GM21723 (cell line): Measurements from ENCODE around the gene PIGBOS1.
A peak's percentile ranks its signal among the peaks of the same experiment; 100 is the strongest.
"Not testable (repeated sequence)": the region's sequence is repeated elsewhere in the genome, so short reads cannot be mapped to it uniquely, and the experiment has no call there.

Experiments used
- ATAC-seq: cut with Tn5 transposase; IDR thresholded peaks from one replicate; pipeline ENCODE4 v1.9.1; 2021; ENCODE audit warnings: mild to moderate bottlenecking, moderate library complexity; ENCODE audit not compliant: unreplicated experiment

PIGBOS1 gene

DNA sequence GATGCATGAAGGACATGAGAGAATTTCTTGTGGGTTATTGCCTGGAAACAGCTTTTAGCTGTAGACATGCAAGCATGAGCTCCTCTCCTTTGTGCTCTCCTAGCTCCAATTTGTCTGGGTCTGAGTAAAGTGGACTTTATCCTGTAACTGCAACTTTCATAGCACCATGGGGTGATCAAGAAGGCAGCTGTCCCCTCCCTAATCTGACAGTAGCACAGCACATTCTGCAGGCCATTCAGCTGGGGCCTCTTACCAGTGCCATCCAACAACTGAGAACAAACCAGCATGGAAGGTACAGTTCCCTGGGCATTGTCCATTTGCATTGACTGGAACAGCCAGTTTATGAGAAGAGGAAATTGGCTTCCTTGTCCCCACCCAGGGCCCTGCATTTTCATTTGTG is 21.6 kb downstream of the PIGBOS1 start:
- ATAC-seq = no peak

DNA sequence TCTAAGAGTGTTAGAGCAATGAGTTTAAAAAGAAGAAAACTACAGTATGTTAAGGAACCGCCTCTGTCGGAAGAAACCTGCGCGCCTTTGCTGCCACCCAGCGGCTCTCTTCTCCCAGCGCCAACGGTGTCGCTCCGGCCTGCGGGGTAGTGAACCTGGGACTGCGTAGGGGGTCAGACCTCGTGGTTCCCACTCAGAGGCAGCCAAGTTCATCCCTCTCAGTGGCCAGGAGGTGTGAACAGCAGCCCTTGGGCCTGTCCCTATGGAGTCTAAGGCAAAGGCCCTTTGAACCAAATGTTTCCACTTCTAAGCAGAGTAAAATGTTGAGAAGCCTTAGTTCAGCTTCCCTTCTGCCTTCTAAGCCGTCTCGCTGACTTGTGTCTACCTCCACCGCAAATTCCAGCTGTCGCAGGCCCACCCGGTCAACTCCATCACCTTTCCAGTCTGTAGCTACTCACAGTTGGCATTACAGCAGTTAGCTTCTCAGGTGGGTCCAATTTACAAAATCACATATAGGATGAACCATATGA is 28.3 kb downstream of the PIGBOS1 start:
- ATAC-seq = peak; percentile 78

DNA sequence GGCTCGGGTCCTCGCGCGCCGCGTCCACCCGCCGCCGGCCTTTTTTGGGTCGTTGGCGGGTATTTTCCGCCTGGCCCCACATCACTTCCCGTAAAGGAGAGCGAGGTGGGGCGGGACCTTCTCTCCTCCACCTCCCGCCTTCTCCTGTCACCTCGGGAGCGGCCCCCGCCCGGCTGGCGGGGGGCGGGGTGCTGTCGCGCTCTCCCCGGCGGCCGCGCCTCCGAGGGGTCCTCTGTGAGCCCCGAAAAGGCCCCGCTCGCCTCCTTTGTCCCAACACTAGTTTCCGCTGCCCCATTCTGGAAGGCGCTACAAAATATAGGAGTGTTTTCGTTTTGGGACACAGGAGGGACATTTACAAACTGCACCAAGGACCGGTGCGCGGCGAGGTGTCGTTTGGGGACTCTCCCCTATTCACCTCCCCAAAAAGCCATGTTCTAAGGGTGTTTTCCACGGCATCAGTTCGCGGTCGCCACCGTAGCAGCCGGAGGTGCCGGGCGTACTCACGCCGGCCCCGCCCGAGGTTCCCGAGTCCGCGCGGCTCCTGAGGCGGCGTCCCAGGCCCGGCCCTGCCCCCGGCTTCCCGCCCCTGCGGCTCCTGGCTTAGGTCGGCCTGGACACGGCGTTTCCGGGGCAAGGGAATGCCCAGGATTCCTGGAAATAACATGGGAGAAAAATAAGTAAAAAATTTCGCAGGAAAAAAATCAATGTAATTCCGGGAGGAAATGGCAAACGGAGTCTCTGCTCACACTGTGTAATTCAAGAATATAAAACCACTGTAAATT is 29.0 kb downstream of the PIGBOS1 start, which contains the start of gene RAB27A:
TSS of gene RAB27A (minus strand) at position 68 of the 782 bp plus-strand sequence. CDS start 54,879 bp downstream, outside the sequence.
- ATAC-seq = peak; percentile 77

DNA sequence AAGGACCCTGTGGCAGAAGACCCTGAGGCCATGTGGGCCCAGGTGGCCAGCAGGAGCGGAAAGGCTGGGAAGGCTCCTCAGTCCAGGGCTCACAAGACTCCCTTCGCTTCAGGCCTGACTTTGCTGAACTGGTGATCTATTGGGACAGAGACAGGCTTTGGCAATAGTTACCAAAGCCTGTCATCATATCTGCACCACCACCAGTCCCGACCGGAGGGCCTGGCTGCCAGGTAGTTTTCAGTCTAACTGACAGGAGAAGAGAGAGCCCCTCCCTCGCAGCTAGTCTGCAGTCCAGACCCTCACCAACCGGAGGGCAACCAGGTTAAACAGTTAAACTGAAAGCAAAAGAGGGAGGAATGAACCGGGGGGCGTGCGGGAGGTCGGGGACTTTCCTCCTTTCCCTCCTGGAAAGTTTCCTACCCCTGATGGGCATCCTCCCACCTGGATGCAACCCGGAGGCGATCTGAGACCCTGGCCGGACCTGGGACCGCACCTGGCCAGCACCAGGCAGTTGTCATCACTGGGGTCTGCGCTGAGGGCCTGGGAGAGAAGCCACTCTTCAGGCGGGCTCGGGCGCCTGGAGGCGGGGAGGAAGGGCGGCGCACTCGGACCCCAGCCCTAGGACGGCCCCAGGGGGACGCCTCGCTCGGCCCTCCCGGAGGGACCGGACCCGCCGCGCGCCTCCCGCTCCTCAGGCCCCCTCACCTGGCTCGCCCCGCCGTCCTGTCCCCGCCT is 29.7 kb downstream of the PIGBOS1 start:
- peak; percentile 41 for ATAC-seq

DNA sequence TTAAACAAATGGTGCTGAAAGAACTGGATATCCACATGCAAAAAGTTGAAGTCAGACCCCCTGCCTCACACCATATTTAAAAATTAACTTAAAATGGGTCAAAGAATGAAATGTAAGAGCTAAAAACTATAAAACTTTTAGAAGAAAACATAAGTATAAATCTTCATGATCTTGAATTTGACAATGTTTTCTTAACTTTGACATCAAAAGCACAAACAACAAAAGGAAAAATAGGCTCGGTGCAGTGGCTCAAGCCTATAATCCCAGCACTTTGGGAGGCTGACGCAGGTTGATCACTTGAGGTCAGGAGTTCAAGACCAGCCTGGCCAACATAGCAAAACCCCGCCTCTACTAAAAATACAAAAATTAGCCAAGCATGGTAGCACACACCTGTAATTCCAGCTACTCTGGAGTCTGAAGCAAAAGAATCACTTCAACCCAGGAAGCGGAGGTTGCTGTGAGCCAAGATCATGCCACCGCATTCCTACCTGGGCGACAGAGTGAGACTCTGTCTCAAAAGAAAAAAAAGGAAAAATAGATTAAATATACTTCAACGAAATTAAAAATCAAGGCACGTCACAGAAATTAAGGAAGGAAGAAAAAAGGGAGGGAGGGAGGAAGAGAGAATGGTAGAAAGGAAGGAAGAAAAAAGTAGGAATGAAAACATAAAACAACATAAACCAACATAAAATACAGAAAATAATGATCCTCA is 30.8 kb downstream of the PIGBOS1 start:
- no peak for ATAC-seq

DNA sequence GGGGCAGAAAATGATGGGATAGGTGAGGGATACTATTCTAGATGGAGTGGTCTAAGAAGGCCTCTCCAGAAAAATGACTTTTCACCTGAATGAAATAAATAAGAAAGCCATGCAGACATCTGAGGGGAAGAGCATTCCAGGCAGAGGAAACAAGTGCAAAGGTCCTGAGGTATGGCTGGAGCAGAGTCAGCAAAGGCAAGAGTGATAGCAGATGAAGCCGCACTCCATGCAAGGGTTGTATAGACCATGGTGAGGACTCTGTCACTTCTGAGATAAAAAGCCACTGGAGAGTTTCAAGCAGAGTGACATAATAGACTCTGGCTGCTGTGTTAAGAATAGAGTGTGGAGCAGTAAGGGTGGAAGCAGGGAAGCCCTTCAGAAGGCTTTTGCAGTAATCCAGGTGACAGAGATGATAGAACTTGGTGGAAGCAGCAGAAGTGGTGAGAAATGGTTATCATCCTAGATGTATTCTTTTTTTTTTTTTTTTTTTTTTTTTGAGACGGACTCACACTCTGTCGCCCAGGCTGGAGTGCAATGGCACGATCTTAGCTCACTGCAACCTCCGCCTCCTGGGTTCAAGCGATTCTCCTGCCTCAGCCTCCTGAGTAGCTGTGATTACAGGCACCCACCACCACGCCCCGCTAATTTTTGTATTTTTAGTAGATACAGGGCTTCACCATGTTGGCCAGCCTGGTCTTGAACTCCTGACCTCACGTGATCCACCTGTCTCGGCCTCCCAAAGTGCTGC is 32.3 kb downstream of the PIGBOS1 start:
- ATAC-seq = not testable (repeated sequence)

DNA sequence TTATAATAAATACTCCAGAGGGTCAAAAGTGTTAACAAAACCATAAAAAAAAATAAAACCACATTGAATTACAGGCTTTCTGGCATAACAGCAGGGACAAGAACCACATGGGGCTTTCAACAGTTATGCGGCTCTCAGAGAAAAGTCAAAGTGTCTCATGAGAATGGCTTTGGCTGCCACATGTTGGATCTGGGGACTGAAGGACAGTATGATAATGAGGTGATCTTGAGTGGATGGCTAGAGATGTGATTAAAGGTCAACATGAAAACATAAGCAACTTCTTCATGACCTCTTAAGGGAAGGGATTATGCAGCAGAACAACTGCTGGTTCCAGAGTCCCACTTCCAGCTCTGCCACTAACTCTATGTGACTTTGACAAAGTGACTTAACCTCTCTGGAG is 34.5 kb downstream of the PIGBOS1 start:
- no peak for ATAC-seq

DNA sequence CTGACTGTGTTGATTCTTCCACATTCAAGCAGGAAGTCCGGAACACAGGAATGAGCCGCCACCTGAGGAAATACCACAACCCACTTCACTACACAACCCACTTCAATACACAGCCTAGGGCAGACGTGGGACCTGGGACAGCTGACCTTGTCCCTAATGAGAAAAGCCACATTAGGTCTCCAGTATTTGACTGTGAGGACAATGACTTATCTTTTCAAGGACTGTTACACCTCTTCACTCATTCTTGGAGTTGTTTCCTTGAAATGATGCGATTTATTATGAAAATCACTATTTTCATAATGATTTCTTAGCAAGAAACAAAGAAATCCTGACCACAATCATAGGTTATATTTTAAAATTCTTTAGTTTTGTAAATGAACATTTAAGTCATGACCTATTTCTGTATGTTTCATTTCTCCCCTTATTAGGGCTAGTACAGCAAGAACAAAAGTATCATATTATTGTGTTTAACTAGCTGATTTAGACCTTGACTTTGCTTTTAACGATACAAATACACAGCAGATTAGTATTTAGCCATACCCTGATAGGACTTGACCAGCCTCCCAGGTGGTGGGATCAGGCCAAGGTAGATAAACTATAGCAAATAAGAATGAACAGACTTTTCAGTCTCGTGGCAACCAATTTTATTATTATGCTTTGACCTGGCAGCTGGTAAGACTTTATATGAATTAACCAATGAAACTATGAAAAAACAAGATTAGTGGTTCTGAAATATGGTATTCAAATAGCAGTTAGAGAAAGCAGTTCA is 35.4 kb downstream of the PIGBOS1 start:
- no peak for ATAC-seq

DNA sequence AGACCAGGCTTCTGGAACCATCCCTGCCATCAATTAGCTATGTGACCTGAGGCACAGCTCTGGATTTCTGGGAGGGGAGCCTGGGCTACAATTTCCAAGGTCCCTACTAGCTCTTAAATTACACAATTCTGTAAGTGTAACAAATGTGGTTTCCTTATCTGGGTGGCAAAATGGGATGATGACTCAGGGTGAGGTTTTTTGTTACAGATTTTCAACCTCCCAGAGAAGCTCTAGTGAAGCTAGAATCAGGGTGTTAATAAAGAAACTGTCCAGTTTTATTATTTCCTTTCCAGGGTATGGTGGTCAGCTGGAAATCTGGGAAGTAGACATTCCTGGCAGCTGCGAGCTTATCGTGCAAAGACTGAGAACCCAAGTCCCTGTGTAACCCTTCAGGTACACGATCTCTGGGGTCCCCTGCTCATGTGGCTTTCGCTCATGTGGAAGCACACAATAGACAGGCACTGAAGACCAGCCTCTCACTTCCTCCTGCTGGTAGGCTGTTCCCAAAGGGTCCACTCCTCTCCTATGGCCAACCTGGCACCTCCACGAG is 36.6 kb downstream of the PIGBOS1 start:
- ATAC-seq = no peak

DNA sequence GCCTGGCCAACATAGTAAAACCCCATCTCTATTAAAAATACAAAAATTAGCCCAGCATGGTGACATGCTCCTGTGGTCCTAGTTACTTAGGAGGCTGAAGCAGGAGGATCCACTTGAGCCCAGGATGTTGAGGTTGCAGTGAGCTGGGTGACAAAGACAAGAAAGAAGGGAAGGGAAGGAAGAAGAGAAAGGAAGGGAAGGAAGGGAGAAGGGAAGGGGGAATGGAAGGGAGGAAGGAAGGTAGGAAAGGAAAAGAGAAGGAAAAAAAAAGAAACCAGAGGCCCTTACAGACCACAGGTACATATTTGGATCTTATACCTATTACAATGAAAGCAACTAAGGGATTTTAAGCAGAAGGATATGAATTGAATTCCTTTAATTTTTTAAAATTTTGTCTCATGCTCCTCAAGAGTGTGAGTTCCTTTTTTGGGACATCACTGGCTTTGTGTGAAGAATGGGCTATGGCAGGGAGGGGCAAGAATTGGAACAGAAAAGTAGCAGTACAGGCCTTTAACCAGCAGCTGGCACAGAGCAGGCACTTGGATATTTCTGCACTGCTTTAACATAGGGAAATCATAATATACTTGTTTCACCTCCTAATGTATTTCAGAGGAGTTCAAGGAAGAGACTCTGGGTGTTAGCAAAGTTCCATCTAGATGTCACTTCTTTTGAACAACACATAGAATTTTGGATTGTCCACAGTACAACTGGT is 37.2 kb downstream of the PIGBOS1 start:
- ATAC-seq = no peak

DNA sequence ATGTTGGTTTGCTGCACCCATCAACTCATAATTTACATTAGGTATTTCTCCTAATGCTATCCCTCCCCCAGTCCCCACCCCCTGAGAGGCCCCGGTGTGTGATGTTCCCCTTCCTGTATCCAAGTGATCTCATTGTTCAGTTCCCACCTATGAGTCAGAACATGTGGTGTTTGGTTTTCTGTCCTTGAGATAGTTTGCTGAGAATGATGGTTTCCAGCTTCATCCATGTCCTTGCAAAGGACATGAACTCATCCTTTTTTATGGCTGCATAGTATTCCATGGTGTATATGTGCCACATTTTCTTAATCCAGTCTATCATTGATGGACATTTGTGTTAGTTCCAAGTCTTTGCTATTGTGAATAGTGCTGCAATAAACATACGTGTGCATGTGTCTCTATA is 38.3 kb downstream of the PIGBOS1 start:
- ATAC-seq = not testable (repeated sequence)

DNA sequence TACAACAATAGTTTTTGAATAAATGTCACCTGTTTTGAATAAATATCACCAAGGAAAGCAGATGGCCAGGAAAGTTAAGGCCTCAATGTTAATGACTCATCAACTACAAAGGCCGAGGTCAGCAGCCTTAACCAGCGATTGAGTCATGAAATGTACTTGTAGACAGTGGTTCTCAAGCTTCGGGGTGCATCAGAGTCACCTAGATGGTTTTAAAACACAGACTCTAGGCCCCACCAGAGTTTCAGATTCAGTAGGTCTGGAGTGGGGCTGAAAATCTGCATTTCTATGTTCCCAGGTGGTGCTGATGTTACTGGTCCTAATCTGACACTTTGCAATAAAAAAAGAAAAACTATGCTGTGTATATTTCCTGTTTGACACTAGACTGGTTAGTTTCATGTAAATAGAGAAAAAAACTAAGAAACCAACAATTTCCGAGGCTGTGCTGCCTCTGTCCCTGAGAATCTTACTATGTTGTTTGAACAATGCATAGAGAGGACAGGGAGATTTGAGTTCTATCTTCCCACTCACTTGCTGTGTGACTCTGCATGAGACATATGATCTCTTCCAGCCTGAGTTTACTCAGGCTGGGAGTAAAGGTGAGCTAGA is 39.1 kb downstream of the PIGBOS1 start:
- peak; percentile 86 for ATAC-seq

DNA sequence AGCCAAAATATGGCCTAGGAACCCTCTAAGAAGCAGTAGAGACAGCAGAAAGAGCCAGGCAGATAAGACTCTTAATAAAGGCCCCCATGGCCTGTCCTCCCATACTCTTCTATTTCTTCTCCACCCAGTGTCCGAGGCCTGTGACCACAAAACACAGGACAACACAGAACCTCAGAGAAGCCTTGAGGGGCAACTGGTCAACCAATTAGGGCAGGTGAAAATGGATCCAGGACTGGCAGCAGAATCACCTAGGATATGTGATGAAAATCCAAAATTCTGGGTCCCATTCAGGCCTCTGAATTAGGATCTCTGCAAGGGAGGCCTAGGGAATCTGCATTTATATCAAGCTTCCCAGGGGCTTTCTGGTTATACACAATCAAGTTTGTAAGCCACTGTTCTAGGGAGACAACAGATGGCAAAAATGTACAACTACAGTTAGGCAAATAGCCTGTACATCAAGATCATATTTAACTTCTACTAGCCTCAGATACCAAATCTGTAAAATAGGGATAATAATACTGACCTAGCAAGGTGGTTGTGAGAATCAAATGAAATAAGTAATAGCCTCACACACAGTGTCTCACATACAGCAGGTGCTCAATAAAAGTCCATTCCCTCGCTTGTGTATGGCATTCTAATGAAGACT is 39.7 kb downstream of the PIGBOS1 start:
- ATAC-seq = no peak

DNA sequence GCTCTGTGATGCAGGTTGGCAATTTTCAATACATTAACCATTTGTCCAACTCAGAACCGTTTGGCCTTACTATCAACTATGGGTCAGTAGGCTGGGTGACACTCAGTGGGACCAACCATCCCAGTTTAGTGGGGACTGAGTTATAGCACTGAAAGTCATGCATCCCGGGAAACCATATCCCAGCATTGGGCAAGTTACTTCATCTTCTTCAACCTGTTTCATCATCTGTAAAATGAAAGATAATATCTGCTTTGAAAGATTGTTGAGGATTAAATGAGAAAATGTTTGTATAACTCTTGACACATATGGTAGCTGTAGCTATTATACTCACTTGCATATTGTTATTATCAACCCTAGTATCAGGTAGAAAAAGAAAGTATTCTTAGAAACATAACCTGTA is 41.2 kb downstream of the PIGBOS1 start:
- no peak for ATAC-seq

DNA sequence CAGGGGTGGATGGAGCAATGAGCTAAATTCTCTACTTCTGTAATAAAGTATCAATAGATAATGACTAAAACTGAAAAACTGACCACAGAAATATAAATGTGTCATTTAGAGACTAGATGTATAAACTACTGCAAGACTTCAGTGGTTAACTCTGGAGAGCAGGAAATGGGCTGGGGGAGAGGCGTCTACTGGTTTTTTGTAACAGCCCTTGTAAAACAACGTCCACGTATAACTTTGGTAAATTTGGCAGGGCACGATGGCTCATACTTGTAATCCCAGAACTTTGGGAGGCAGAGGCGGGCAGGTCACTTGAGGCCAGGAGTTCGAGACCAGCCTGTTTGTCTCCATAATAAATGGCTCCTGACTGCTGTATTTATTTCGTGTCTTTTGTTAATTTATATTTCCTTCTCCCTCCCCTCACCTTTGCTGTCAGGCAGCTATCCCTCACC is 41.8 kb downstream of the PIGBOS1 start:
- peak; percentile 53 for ATAC-seq

DNA sequence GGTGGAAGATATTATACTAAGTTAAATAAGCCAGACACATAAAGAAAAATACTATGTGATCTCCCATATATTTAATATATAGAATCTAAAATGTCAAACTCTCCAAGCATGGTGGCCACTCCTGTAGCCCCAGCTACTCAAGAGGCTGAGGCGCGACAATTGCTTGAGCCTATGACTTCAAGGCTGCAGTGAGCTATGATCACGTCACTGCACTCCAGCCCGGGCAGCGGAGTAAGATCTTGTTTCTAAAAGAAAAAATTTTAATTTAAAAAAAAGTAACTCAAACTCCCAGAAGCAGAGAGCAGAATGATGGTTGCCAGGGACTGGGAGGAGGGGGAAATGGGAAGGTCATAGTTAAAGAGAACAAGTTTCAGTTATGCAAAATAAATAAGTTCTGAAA is 42.6 kb downstream of the PIGBOS1 start:
- ATAC-seq = no peak

DNA sequence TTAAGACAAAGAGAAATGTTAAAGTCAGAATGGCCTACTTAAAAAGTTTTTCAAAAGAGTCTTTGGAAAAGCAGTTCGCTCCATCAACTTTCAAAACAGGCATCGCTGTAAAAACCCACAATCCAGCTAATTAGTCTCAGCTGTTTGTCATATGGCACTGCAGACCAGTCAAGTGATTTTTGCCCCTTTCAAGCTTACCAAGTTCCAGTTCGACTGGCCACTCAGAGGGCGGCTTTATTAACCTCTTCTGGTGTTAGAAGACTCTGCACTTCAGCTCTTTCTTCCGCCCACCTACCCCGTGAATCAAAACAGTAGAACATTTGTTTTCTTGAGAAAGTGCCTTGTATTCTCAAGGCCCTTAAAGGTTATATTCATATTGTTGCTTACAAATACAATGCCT is 48.6 kb downstream of the PIGBOS1 start:
- no peak for ATAC-seq

DNA sequence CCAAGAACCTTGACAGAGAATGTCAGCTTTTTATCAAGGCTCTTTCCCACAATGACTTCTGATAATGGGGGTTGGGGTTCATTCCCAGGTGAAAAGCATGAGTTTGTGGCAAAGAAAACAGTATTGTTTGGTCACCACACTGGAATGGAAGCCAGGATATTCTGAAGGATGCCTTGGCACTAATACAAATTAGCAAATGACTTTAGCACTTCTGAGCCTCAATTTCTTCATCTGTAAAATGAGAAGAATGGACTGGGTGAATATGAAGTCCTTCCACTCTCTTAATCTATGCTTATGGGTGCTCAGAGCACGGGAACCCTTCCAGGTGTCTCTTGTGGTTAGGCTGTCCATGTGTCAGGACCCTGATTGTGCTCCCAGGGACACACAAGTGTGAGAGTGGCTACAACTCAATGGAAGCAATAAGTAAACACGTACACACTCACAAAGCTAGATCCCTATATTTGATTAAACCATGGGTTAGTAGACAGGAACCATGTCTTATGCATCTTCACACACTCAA is 50.7 kb downstream of the PIGBOS1 start:
- ATAC-seq = no peak
